WTC11 (cell line): Measurements from ENCODE around the gene TMEM214. TPM values are rescaled to one million over a fixed set of nuclear protein-coding genes. Genes with fewer than 3 reads are reported as not detected.

Experiments
- ATAC-seq: fragments of 200-7000 bp; cut with Tn5 transposase; 2 replicates; pipeline ENCODE4 v1.10.0; 2021; ENCODE audit warnings: mild to moderate bottlenecking, moderate library complexity
- CTCF ChIA-PET: fragments of 300-600 bp; sonication (Branson Sonifier 250); formaldehyde crosslinking; loops from one replicate; lab custom pipeline; 2021; ENCODE audit warnings: antibody characterized with exemption; lab: Charles Lee
- POLR2A ChIA-PET: fragments of 350-600 bp; sonication (Branson Sonifier 250); formaldehyde crosslinking; loops from one replicate; lab custom pipeline; 2021; ENCODE audit warnings: antibody characterized with exemption; lab: Charles Lee
- DNase-seq: peaks from one replicate; pipeline ENCODE4 v3.0.0; 2021; ENCODE audit warnings: low spot score
- H3K27ac Mint-ChIP-seq: 2 replicates; pipeline ENCODE4 v1.8.0; 2021; ENCODE audit warnings: mixed read lengths
- H3K27me3 Mint-ChIP-seq: 2 replicates; pipeline ENCODE4 v1.8.0; 2021; ENCODE audit warnings: low read depth, mild to moderate bottlenecking, moderate library complexity, mixed read lengths
- H3K36me3 Mint-ChIP-seq: 2 replicates; pipeline ENCODE4 v1.8.0; 2021; ENCODE audit warnings: mixed read lengths
- H3K4me1 Mint-ChIP-seq: 2 replicates; pipeline ENCODE4 v1.8.0; 2022; ENCODE audit warnings: mixed read lengths
- H3K4me3 Mint-ChIP-seq: 2 replicates; pipeline ENCODE4 v1.8.0; 2021; ENCODE audit warnings: mild to moderate bottlenecking, moderate library complexity, mixed read lengths
- H3K9me3 Mint-ChIP-seq: 2 replicates; pipeline ENCODE4 v1.8.0; 2021; ENCODE audit warnings: mixed read lengths
- CBFB ChIP-seq: sonication (generic); formaldehyde crosslinking; IDR thresholded peaks from 2 replicates; pipeline ENCODE4 v1.8.1; 2022; ENCODE audit warnings: mild to moderate bottlenecking, low read depth, missing genetic modification reagents
- ETV6 ChIP-seq: sonication (generic); formaldehyde crosslinking; IDR thresholded peaks from 2 replicates; pipeline ENCODE4 v1.8.1; 2022; ENCODE audit warnings: mild to moderate bottlenecking, missing genetic modification reagents
- FOXJ3 ChIP-seq: sonication (generic); formaldehyde crosslinking; IDR thresholded peaks from 2 replicates; pipeline ENCODE4 v1.9.0; 2021; ENCODE audit warnings: missing genetic modification reagents, mild to moderate bottlenecking, borderline replicate concordance
- FOXP4 ChIP-seq: sonication (generic); formaldehyde crosslinking; IDR thresholded peaks from 2 replicates; pipeline ENCODE4 v1.8.0; 2022; ENCODE audit warnings: mild to moderate bottlenecking, missing genetic modification reagents
- GRHL2 ChIP-seq: fragments of 250-450 bp; sonication (Bioruptor Pico); IDR thresholded peaks from 2 replicates; pipeline ENCODE4 v1.8.0; 2022; ENCODE audit warnings: mild to moderate bottlenecking, moderate library complexity; ENCODE audit not compliant: insufficient replicate concordance, severe bottlenecking
- HMGA2 ChIP-seq: fragments of 250-450 bp; sonication (Bioruptor Pico); IDR thresholded peaks from 2 replicates; pipeline ENCODE4 v1.4.0; 2021; ENCODE audit warnings: mild to moderate bottlenecking, moderate library complexity
- IRF2 ChIP-seq: sonication (generic); formaldehyde crosslinking; IDR thresholded peaks from 2 replicates; pipeline ENCODE4 v1.8.0; 2022; ENCODE audit warnings: low read depth, missing genetic modification reagents, borderline replicate concordance
- MAX ChIP-seq: sonication (generic); formaldehyde crosslinking; IDR thresholded peaks from 2 replicates; pipeline ENCODE4 v1.8.0; 2022; ENCODE audit warnings: mild to moderate bottlenecking, missing genetic modification reagents
- NFE2L1 ChIP-seq: sonication (generic); formaldehyde crosslinking; IDR thresholded peaks from 2 replicates; pipeline ENCODE4 v1.8.1; 2023; ENCODE audit warnings: missing genetic modification reagents
- NR2C2 ChIP-seq: sonication (generic); formaldehyde crosslinking; IDR thresholded peaks from 2 replicates; pipeline ENCODE4 v1.8.0; 2022; ENCODE audit warnings: mild to moderate bottlenecking, missing genetic modification reagents
- NR3C1 ChIP-seq: sonication (generic); formaldehyde crosslinking; conservative IDR thresholded peaks from 2 replicates; pipeline ENCODE4 v1.8.1; 2023; ENCODE audit warnings: low read depth, mild to moderate bottlenecking, missing genetic modification reagents
- PRRX2 ChIP-seq: fragments of 250-450 bp; sonication (Bioruptor Pico); IDR thresholded peaks from 2 replicates; pipeline ENCODE4 v1.8.0; 2021; ENCODE audit warnings: mild to moderate bottlenecking
- SOX15 ChIP-seq: fragments of 250-450 bp; sonication (Bioruptor Pico); IDR thresholded peaks from 2 replicates; pipeline ENCODE4 v1.9.0; 2021; ENCODE audit warnings: mild to moderate bottlenecking
- SP1 ChIP-seq: sonication (generic); formaldehyde crosslinking; conservative IDR thresholded peaks from 2 replicates; pipeline ENCODE4 v1.8.1; 2022; ENCODE audit warnings: missing genetic modification reagents
- TP53 ChIP-seq: sonication (generic); formaldehyde crosslinking; IDR thresholded peaks from 2 replicates; pipeline ENCODE4 v1.8.1; 2023; ENCODE audit warnings: mild to moderate bottlenecking, missing genetic modification reagents
- ZBTB21 ChIP-seq: sonication (generic); formaldehyde crosslinking; IDR thresholded peaks from 2 replicates; pipeline ENCODE4 v1.8.1; 2023; ENCODE audit warnings: mild to moderate bottlenecking, missing genetic modification reagents, borderline replicate concordance
- ZNF138 ChIP-seq: sonication (generic); formaldehyde crosslinking; conservative IDR thresholded peaks from 2 replicates; pipeline ENCODE4 v1.8.1; 2022; ENCODE audit warnings: mild to moderate bottlenecking, moderate library complexity, missing genetic modification reagents
- ZNF263 ChIP-seq: sonication (generic); formaldehyde crosslinking; IDR thresholded peaks from 2 replicates; pipeline ENCODE4 v1.8.1; 2022; ENCODE audit warnings: low read depth, mild to moderate bottlenecking, moderate library complexity, missing genetic modification reagents
- ZNF317 ChIP-seq: sonication (generic); formaldehyde crosslinking; IDR thresholded peaks from 2 replicates; pipeline ENCODE4 v1.8.1; 2023; ENCODE audit warnings: low read depth, mild to moderate bottlenecking, moderate library complexity, missing genetic modification reagents, borderline replicate concordance
- ZNF396 ChIP-seq: fragments of 250-450 bp; sonication (Bioruptor Pico); IDR thresholded peaks from 2 replicates; pipeline ENCODE4 v1.8.0; 2021; ENCODE audit warnings: mild to moderate bottlenecking, moderate library complexity, borderline replicate concordance
- ZNF532 ChIP-seq: fragments of 250-450 bp; sonication (Bioruptor Pico); IDR thresholded peaks from 2 replicates; pipeline ENCODE4 v1.9.0; 2021; ENCODE audit warnings: mild to moderate bottlenecking, borderline replicate concordance
- total RNA-seq: library from RNA; stranded (reverse); gene quantifications from 3 replicates; pipeline ENCODE4 v1.2.3, GENCODE V29; 2021
- TF ChIP-seq, protein P1 (sequence below): sonication (generic); formaldehyde crosslinking; IDR thresholded peaks from 2 replicates; pipeline ENCODE4 v1.8.1; 2022; ENCODE audit warnings: low read depth, mild to moderate bottlenecking, moderate library complexity, missing genetic modification reagents, borderline replicate concordance
- TF ChIP-seq, protein P2 (sequence below): fragments of 250-450 bp; sonication (Bioruptor Pico); IDR thresholded peaks from 2 replicates; pipeline ENCODE4 v2.1.2; 2022; ENCODE audit warnings: mild to moderate bottlenecking, moderate library complexity
- TF ChIP-seq, protein P3 (sequence below): sonication (generic); formaldehyde crosslinking; IDR thresholded peaks from 2 replicates; pipeline ENCODE4 v1.8.0; 2022; ENCODE audit warnings: missing genetic modification reagents

The TMEM214 gene
- total RNA-seq, 1 experiment from 2014 or later: 57.1 TPM

DNA sequence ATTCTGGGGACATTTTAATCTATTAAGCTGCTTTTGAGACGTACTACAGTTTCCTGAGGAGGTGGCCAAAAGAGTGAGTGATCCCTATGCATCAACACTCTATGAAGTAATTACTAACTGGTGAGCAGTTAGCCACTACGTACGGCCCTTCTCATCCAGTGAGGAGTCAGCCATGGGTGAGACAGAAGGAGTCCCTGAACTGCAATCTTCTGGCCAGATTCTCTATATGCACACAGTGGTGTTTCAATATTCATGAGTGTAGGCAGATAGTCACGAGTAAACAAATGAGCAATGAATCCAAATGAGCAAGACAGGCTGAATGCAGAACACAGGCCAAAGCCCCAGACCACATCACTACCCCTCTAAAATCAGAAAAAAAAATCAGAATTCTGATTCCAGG is 29.8 kb upstream of the TMEM214 start:
- H3K27ac Mint-ChIP-seq: no peak overlapping the region
- peaks cover 6% of the 10 kb centered on the region for H3K4me1 Mint-ChIP-seq
- no peak for ATAC-seq
- ChIA-PET CTCF (interaction anchor here (1.4 to 3.7 kb wide), 4 partner anchors 13 to 41 kb away, joined by 5 to 30 read pairs (median 15); no protein-coding TSS in a partner anchor), POLR2A (no interaction called here)
- H3K27me3 Mint-ChIP-seq: no peaks in the 10 kb centered on the region
- DNase-seq: no peak
- no peaks in the 10 kb centered on the region for H3K9me3 Mint-ChIP-seq
- TF ChIP-seq ZNF317 (CRISPR knock-in tag) (no peak), SP1 (CRISPR knock-in tag) (no peak), ZNF138 (CRISPR knock-in tag) (no peak), NFE2L1 (CRISPR knock-in tag) (no peak), ZBTB21 (CRISPR knock-in tag) (no peak), MAX (CRISPR knock-in tag) (no peak), NR3C1 (CRISPR knock-in tag) (no peak), GRHL2 (CRISPR knock-in tag) (no peak)
- TF ChIP-seq, protein P1, sequence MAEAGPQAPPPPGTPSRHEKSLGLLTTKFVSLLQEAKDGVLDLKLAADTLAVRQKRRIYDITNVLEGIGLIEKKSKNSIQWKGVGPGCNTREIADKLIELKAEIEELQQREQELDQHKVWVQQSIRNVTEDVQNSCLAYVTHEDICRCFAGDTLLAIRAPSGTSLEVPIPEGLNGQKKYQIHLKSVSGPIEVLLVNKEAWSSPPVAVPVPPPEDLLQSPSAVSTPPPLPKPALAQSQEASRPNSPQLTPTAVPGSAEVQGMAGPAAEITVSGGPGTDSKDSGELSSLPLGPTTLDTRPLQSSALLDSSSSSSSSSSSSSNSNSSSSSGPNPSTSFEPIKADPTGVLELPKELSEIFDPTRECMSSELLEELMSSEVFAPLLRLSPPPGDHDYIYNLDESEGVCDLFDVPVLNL (CRISPR knock-in tag): no peak
- TF ChIP-seq, protein P2, sequence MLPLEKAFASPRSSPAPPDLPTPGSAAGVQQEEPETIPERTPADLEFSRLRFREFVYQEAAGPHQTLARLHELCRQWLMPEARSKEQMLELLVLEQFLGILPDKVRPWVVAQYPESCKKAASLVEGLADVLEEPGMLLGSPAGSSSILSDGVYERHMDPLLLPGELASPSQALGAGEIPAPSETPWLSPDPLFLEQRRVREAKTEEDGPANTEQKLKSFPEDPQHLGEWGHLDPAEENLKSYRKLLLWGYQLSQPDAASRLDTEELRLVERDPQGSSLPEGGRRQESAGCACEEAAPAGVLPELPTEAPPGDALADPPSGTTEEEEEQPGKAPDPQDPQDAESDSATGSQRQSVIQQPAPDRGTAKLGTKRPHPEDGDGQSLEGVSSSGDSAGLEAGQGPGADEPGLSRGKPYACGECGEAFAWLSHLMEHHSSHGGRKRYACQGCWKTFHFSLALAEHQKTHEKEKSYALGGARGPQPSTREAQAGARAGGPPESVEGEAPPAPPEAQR (CRISPR knock-in tag): no peak
- TF ChIP-seq, protein P3, sequence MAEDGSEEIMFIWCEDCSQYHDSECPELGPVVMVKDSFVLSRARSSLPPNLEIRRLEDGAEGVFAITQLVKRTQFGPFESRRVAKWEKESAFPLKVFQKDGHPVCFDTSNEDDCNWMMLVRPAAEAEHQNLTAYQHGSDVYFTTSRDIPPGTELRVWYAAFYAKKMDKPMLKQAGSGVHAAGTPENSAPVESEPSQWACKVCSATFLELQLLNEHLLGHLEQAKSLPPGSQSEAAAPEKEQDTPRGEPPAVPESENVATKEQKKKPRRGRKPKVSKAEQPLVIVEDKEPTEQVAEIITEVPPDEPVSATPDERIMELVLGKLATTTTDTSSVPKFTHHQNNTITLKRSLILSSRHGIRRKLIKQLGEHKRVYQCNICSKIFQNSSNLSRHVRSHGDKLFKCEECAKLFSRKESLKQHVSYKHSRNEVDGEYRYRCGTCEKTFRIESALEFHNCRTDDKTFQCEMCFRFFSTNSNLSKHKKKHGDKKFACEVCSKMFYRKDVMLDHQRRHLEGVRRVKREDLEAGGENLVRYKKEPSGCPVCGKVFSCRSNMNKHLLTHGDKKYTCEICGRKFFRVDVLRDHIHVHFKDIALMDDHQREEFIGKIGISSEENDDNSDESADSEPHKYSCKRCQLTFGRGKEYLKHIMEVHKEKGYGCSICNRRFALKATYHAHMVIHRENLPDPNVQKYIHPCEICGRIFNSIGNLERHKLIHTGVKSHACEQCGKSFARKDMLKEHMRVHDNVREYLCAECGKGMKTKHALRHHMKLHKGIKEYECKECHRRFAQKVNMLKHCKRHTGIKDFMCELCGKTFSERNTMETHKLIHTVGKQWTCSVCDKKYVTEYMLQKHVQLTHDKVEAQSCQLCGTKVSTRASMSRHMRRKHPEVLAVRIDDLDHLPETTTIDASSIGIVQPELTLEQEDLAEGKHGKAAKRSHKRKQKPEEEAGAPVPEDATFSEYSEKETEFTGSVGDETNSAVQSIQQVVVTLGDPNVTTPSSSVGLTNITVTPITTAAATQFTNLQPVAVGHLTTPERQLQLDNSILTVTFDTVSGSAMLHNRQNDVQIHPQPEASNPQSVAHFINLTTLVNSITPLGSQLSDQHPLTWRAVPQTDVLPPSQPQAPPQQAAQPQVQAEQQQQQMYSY (CRISPR knock-in tag): no peak
- no peak overlapping the region for H3K4me3 Mint-ChIP-seq
- no peaks in the 10 kb centered on the region for H3K36me3 Mint-ChIP-seq

GRCh38 chr2:27003857-27004256 is 28.9 kb upstream of the TMEM214 start:
- ChIA-PET CTCF (interaction anchor here (1.2 to 3.7 kb wide), 4 partner anchors 9 to 42 kb away, joined by 3 to 30 read pairs (median 12); no protein-coding TSS in a partner anchor), POLR2A (no interaction called here)
- Mint-ChIP-seq H3K4me1 (peaks cover 6% of the 10 kb centered on the region), H3K4me3 (no peak overlapping the region), H3K9me3 (0 out of 2 replicates have a peak, but pooled peaks cover 3% of the 10 kb centered on the region), H3K27ac (no peak overlapping the region), H3K36me3 (no peaks in the 10 kb centered on the region), H3K27me3 (no peaks in the 10 kb centered on the region)
- DNase-seq: no peak
- no peak for ATAC-seq
- TF ChIP-seq FOXP4 (CRISPR knock-in tag) (no peak), CBFB (CRISPR knock-in tag) (no peak), NR2C2 (CRISPR knock-in tag) (no peak), ZNF396 (CRISPR knock-in tag) (no peak), ZNF532 (no peak), TP53 (CRISPR knock-in tag) (no peak), IRF2 (CRISPR knock-in tag) (no peak), SOX15 (CRISPR knock-in tag) (no peak), ETV6 (CRISPR knock-in tag) (no peak), HMGA2 (CRISPR knock-in tag) (no peak), FOXJ3 (CRISPR knock-in tag) (no peak), ZNF263 (CRISPR knock-in tag) (no peak), PRRX2 (CRISPR knock-in tag) (no peak)
